Pulmonary artery endothelial cell (primary cell): Measurements from ENCODE around the gene GABRB1. TPM values are rescaled to one million over a fixed set of nuclear protein-coding genes. Genes with fewer than 3 reads are reported as not detected.

Experiments
- DNase-seq: peaks from one replicate; pipeline ENCODE4 v3.0.0-alpha.2; 2011; ENCODE audit warnings: low read depth, low spot score
- total RNA-seq: library from RNA; depleted of rRNA; stranded (reverse); fragments of >200 nt; gene quantifications from 2 replicates; pipeline ENCODE4 v1.2.3, GENCODE V29; 2014

Gene GABRB1
- not detected in 2 replicates for total RNA-seq

GRCh38 chr4:47031011-47031678 lies at the start of gene GABRB1:
Gene GABRB1, plus strand, starts transcription at chr4:47031567.
- no peak for DNase-seq

DNA sequence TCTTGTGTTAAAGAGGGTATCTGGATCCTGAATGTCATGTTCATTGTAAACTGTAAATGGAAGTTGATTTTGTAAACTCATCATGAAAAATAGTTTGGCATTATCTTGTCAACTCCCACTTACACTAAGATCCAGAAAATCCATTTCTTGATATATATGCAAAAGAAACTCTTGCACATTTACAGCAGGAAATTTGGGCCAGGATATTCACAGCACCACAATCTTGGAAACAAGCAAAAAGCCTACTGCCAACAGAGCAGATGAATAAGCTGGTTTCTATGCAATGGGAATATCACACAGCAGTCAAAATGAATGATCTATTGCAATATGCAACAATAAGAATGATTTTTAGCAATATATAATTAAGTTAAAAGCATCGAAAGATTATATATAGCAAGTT lies 46.6 kb upstream of the GABRB1 start:
- DNase-seq = no peak

DNA sequence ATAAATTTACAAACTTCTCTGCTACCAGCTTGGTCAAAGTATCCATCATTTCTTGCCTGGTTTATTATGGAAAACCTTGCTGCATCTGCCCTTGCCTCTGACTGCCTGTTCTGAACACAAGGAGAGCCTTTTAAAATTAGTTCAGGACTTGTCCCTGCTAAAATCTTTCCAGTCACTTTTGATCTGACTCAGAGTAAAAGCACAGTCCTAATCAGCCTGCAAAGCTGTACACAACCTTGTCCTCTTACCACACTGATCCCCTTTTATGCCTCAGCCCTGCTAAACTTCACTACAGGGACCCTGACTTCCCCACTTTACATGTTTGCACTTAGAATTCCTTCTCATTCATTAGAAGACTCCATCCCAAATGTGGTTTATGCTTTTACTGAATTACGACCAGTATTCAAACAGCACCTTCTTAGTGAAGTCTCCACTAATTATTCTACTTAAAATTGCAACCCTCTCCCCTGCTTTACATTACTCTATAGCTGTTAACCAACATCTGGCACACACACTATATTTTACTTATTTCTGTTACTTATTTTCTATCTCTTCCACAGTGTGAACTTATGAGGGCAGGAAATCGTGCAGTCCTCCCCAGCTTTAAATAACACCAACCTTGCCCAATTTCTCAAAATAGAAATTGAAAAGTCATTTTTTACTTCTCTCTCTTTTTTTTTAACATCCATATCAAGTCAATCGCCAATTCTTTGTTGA lies 44.3 kb upstream of the GABRB1 start:
- DNase-seq = no peak

DNA sequence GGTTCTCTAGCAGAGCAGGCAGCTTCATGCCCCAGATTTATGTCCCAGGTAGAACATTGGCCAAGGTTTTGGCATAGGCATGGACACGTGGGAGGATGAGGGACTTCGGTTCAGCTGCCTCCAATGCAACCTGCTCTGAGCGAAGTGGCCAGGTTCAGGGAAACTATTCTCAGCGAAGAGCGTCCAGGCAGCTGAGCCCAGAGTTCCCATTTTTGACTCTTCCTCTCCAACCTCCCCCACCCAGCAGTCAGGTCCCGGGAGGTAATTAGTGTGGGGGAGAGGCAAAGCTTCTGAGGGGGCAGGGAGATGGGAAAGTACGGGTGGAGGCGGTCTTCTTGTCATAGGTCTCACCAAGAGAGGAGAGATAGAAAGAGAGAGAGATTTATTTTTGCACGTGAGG lies 39.0 kb upstream of the GABRB1 start:
- DNase-seq = no peak

GRCh38 chr4:46993075-46994006 lies 38.0 kb upstream of the GABRB1 start, which contains the start of gene GABRA4:
Gene GABRA4, minus strand, starts transcription at chr4:46993581. Its CDS starts 157 bp downstream, at chr4:46993424.
- no peak for DNase-seq

DNA sequence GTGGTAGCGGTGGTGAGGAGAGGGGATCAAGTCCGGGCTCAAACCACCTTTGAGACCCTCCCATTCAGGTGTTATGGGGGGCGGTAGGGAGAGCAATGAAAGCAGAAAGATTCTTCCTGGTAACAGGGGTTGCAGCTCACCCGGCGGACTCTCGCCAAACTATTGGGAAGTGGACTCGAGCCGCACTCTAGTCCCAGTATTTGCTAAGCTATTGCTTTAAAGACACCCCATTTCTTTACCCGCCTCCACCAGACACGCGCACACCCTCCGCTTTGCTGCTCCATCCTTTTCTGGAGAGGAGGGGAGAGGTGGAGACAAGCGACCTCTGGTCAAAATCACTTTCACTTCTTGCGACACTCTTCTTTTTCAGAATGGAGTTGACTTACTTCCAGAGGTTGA lies 37.4 kb upstream of the GABRB1 start:
- no peak for DNase-seq

GRCh38 chr4:46999566-46999965 lies 31.8 kb upstream of the GABRB1 start:
- DNase-seq = no peak

DNA sequence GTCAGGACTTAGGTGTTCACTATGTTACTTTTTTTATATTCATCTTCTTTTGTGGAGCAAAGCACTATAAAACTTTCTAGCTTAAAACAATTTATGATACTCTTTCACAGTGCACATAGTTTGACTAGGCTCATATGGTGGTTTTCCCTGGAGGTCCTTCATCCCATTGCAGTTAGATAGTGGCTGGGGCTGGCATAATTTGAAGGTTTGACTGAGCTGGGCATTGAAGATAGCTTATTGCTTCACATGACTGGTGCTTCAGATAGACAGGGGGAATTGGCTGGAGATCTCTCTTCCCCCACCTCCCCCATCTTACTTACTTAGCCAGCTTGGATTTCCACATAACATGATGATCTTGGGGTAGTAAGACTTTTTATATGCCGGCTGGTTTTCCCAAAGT lies 31.0 kb upstream of the GABRB1 start:
- DNase-seq = no peak

GRCh38 chr4:47002580-47002979 lies 28.8 kb upstream of the GABRB1 start:
- no peak for DNase-seq

DNA sequence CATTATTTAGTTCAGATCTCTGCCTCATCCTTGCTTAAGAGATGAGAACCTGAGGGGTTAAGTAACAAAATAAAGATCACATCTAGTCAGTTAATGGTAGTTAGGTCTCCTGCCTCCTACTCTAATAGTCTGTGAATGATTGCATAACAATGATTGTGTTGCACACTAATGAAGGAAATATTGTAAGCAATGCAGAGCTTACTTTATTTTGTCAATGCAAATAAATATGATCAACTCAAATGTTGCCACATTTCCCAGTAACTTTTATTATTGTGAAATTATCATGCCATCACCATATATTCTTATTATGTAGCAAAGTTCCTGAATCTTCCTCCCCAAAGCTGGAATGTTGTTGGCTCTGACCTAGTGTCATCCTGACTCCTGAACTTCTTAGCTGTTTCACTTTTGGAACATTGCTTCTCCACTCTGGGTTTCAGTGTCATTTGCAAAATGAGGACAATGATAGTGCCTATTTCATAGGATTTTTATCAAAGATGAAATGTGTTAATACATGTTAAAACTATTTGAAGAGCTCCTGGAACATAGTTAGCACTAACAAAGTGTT lies 20.9 kb upstream of the GABRB1 start:
- no peak for DNase-seq

GRCh38 chr4:47010912-47011446 lies 20.4 kb upstream of the GABRB1 start:
- DNase-seq = no peak

GRCh38 chr4:47012676-47013075 lies 18.7 kb upstream of the GABRB1 start:
- no peak for DNase-seq

DNA sequence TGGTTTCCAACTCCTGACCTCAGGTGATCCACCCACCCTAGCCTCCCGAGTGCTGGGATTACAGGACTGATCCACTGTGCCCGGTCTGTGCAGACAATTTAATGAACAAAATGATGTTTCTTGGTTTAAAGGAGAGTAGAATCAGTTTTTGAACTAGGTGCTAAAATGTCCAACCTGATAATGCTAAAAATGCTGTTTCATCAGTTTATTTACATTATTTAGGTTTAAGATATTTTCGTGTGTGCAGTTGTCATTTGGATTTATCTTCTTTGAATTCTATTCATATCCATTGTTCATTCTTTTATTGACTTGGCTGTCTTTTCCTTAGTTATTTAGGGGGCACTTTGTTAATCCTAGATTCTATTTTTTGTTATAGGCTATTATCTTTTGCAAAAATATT lies 18.0 kb upstream of the GABRB1 start:
- no peak for DNase-seq

DNA sequence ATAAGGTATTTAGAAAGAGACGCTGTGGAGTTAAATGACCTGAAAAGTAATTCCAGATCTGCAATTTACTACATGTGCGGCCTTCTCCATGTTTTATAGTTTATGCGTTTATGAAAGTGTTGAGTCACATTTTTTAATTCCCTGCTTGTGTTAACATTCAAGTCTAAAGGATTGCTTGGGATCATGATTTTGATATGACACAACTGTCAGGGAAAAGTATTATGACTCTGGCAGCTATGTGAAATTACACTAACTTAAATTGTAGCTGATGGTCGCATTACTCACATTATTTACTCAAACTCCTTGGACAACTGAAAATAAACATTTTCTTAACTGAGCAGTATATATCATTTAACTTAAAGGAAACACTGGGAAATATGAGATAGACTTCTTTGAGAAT lies 14.3 kb upstream of the GABRB1 start:
- DNase-seq = no peak

DNA sequence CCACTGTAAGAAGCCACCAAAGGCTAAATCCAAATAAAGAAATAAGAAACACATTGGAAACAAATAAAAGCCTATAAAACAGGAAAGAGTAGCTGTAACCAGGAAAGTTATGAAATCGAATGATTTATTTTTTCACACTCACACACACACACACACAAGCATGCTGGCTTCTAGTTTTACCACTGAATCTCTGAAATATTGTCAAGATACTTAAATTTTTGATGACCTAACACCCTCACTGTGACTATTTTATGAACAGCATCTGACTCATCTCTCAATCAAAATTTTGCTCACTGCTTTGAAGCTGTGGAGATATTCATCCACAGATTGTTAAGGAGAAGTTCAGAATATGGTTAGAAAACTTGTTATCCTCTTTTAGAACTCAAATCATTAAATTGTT lies 13.9 kb upstream of the GABRB1 start:
- no peak for DNase-seq

DNA sequence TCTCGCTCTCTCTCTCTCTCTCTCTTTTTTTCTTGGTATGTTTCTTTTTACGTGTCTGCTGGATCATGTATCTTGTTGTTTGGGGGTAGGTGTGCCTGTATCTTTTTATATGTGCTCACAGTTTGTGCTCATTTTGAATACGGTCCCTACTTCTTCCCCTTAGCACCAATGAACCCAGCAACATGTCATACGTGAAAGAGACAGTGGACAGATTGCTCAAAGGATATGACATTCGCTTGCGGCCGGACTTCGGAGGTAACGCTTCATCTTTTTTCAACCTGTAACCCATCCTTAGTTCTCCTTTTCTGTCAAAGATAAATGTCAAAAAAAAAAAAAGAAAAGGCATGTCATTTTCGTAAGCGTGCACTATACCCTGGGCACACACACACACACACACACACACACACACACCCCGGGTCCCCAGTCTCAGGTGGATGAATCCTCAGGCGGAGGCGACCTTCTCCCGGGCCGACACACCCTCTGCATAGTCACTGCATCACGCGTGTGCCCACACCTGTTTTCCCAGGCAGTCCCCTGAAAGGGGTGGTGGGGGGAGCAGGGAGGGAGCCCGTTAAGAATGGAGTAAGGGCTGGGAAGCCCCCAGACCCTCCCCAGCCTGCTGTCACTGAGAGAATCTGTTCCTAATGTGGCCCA lies 511 bp downstream of the GABRB1 start:
- no peak for DNase-seq

DNA sequence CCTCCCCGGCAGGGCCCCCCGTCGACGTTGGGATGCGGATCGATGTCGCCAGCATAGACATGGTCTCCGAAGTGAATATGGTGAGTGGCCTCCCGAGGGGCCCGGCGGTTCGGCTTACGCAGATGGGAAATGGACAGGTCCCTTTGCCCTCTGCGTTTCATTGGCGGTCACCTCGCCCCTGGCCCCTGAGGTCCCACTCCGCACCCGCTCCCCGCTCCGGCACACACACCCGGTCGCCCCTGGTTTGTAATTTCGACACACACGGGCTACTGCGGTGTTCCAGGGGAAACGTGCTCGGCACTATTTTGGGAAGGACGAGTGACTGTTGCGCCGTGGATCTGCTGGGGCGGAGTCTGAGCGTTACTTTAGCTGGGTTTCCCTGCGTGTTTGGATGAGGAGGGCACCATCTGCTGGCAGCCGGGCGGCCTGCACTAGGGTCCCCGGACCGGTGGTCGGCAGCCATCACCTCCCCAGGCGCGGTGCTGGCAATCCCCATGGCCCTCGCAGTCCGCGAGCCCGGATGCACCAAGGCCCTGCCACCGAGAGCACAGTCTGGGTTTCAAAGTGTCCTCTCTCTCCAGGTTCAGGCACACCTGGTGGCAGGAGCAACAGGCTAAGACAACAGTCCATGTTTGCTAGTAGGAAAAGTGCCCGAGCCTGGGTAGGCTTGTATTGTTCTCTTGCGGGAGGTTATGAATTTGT lies 1.2 kb downstream of the GABRB1 start:
- no peak for DNase-seq

DNA sequence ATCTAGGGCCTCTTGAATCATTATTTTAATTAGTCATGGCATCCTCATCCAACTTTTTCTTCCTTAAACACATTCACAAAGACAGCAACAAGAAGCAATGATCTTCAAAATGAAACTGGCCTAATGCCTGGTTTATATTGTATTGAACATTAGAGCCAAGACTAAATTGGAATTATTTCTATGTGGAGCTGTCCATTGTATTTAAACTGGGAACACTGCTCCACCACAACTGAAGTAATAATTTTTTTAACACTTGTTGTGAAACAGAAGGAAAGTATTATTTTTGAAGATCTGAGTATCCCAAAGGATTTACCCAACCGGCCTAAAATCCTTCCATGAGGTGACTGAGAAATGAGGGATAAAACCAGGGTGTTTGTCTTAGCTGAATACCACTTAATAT lies 6.9 kb downstream of the GABRB1 start:
- DNase-seq = no peak

- DNase-seq = no peak
These were observed 9.5 kb downstream of the GABRB1 start for GRCh38 chr4:47040828-47041227.

DNA sequence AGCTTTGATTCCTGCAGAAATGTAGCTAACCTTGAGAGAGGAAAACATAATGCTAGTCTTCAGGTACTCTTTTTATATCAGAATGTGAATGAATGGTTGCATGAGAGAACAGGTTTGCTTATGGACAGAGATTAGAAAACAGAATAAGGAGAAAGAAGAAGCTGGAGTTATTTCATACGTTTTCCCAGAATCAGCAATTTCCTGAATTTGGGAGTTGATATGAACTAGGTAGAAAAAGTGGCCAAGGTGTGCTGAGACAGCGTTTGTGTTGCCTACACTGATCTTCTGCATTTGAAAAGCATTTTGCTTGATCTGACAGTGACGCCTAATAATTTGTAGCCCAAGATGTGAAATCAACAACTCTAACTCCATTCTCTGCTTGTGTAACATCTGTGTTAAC lies 12.5 kb downstream of the GABRB1 start:
- DNase-seq = no peak
